Tibial nerve (tissue), 3 donors: Measurements from ENCODE around the gene GOT2.

Source experiments
- CTCF ChIP-seq, 5 experiments: fragments of 200-600 bp in 3 of 5; fragments of 450-650 bp in 2 of 5; sonication (generic) in 3 of 5; IDR thresholded peaks; one replicate each; pipeline ENCODE4 v1.5.1; 2016 to 2019; ENCODE audit warnings: antibody characterized with exemption in 5 of 5, mild to moderate bottlenecking in 3 of 5, moderate library complexity in 2 of 5
- POLR2A ChIP-seq, 2 donors: fragments of 450-650 bp; IDR thresholded peaks; one replicate each; pipeline ENCODE4 v1.6.1; 2017; ENCODE audit warnings: antibody characterized with exemption in 2 of 2, mild to moderate bottlenecking in 2 of 2, moderate library complexity in 2 of 2

DNA sequence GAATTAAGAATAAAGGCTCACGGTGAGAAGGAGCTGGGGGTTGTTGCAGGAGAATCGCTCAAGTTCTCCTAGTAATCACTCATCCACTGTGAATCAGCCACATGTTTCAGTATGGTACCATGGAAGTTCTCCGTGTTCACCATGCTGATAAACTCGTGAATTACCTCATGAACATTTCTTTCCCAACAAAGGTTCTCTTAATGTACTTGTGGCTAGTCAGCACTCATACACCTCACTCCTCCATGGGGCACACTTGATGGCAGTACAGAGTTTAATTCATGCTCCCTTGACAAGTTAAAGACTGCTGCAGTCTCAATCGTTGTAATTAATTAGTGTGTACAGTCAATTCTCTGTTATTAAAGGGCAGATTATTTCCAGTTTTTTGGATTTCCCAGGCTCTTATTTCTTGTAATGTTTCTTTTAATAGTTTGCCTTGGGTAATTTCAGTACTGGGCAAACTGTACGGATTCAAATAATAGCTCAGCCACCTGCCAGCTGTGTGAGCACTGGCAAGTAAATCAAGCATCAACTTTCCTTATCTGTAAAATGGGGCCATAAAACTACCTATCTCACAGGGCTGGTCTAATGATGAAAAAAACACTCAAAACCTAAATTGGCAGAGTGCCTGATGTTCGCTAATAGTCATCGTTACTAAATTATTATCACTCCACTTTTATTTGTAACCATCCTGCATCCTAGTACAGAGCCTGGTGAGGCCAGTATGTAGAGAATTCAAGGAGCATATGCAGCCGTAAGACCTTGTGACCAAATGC lies 6.1 kb downstream of the GOT2 start:
- TF ChIP-seq POLR2A (IDR thresholded peaks at IDR 0.05) (no peak), CTCF (IDR thresholded peaks at IDR 0.05) (no peak)
